Caco-2 (cell line): ENCODE results near the gene LRRC7. TPM values are rescaled to one million over a fixed set of nuclear protein-coding genes. Genes with fewer than 3 reads are reported as not detected.

Source experiments
- BruUV-seq: library from RNA; stranded (reverse); fragments of 400-500 nt; replicated peaks from 2 replicates; lab custom pipeline; 2021; lab: Mats Ljungman, UMichigan
- CTCF ChIA-PET: fragments of 300-600 bp; sonication (Branson Sonifier 250); formaldehyde crosslinking; loops from one replicate; lab custom pipeline; 2022; ENCODE audit warnings: antibody characterized with exemption; lab: Charles Lee
- POLR2A ChIA-PET: fragments of 300-600 bp; sonication (Branson Sonifier 250); formaldehyde crosslinking; loops from one replicate; lab custom pipeline; 2022; ENCODE audit warnings: antibody characterized with exemption; lab: Charles Lee
- DNase-seq, 2 experiments: peaks; one replicate each; pipeline versions ENCODE4 v3.0.0 to v3.0.0-alpha.2; 2020 to 2022
- H3K27me3 ChIP-seq: replicated peaks from 2 replicates; pipeline ENCODE4 v1.6.0; 2011; ENCODE audit warnings: low read length; ENCODE audit not compliant: control insufficient read depth, insufficient read depth
- H3K36me3 ChIP-seq: 2 replicates; pipeline ENCODE4 v1.5.1; 2011; ENCODE audit warnings: low read length; ENCODE audit not compliant: control insufficient read depth, insufficient read depth
- H3K4me1 ChIP-seq: fragments of 250-450 bp; sonication (Bioruptor Pico); 2 replicates; pipeline ENCODE4 v1.5.1; 2020; ENCODE audit warnings: mild to moderate bottlenecking
- H3K4me3 ChIP-seq: 2 replicates; pipeline ENCODE4 v1.5.1; 2011; ENCODE audit warnings: low read depth, mild to moderate bottlenecking, control low read depth, low read length
- H3K9me3 ChIP-seq: fragments of 250-450 bp; sonication (Bioruptor Pico); 2 replicates; pipeline ENCODE4 v1.5.1; 2020; ENCODE audit warnings: mild to moderate bottlenecking, moderate library complexity
- H3K27ac Mint-ChIP-seq: one replicate; pipeline ENCODE4 v1.8.0; 2022; ENCODE audit warnings: mixed read lengths; ENCODE audit not compliant: unreplicated experiment
- H3K27me3 Mint-ChIP-seq: one replicate; pipeline ENCODE4 v1.8.0; 2022; ENCODE audit warnings: mixed read lengths; ENCODE audit not compliant: insufficient read depth, unreplicated experiment
- H3K36me3 Mint-ChIP-seq: one replicate; pipeline ENCODE4 v1.8.0; 2022; ENCODE audit warnings: mild to moderate bottlenecking, mixed read lengths; ENCODE audit not compliant: insufficient read depth, unreplicated experiment
- H3K4me1 Mint-ChIP-seq: one replicate; pipeline ENCODE4 v1.8.0; 2022; ENCODE audit warnings: low read depth, mixed read lengths; ENCODE audit not compliant: unreplicated experiment
- H3K4me3 Mint-ChIP-seq: one replicate; pipeline ENCODE4 v1.8.0; 2022; ENCODE audit warnings: mild to moderate bottlenecking, moderate library complexity, mixed read lengths; ENCODE audit not compliant: unreplicated experiment
- H3K9me3 Mint-ChIP-seq: one replicate; pipeline ENCODE4 v1.8.0; 2022; ENCODE audit warnings: mixed read lengths; ENCODE audit not compliant: unreplicated experiment
- intact Hi-C: fragments of 100-400 bp; cut with micrococcal nuclease; formaldehyde crosslinking; loops from one replicate; pipeline ENCODE4 v1.10.0; 2022; ENCODE audit not compliant: unreplicated experiment
- total RNA-seq: library from RNA; stranded (reverse); gene quantifications from 2 replicates; pipeline ENCODE4 v1.2.3, GENCODE V29; 2022
- TF ChIP-seq, protein P1 (sequence below), 2 experiments: fragments of 200-600 bp in 1 of 2; IDR thresholded peaks; 1 replicate in 1 of 2; 2 replicates in 1 of 2; pipeline versions ENCODE4 v1.5.1 to v1.8.0; 2011 to 2022; ENCODE audit warnings: antibody characterized with exemption in 1 of 2, control low read depth in 1 of 2, inconsistent platforms in 1 of 2, low read depth in 1 of 2, low read length in 1 of 2, mild to moderate bottlenecking in 1 of 2, moderate library complexity in 1 of 2; ENCODE audit not compliant: insufficient read depth in 1 of 2, severe bottlenecking in 1 of 2, unreplicated experiment in 1 of 2

LRRC7 gene
- total RNA-seq, 1 experiment from 2014 or later, result 8.5 TPM

- no peaks in the 10 kb centered on the region for H3K27me3 ChIP-seq
- no peak overlapping the region for H3K4me3 Mint-ChIP-seq
- intact Hi-C loops, result no loop called here
- no peaks in the 10 kb centered on the region for H3K9me3 Mint-ChIP-seq
- no TSS peak for BruUV-seq
- H3K4me1 ChIP-seq, result no peaks in the 10 kb centered on the region
- H3K9me3 ChIP-seq, result no peaks in the 10 kb centered on the region
- H3K4me3 ChIP-seq, result no peak overlapping the region
- TF ChIP-seq, protein P1, sequence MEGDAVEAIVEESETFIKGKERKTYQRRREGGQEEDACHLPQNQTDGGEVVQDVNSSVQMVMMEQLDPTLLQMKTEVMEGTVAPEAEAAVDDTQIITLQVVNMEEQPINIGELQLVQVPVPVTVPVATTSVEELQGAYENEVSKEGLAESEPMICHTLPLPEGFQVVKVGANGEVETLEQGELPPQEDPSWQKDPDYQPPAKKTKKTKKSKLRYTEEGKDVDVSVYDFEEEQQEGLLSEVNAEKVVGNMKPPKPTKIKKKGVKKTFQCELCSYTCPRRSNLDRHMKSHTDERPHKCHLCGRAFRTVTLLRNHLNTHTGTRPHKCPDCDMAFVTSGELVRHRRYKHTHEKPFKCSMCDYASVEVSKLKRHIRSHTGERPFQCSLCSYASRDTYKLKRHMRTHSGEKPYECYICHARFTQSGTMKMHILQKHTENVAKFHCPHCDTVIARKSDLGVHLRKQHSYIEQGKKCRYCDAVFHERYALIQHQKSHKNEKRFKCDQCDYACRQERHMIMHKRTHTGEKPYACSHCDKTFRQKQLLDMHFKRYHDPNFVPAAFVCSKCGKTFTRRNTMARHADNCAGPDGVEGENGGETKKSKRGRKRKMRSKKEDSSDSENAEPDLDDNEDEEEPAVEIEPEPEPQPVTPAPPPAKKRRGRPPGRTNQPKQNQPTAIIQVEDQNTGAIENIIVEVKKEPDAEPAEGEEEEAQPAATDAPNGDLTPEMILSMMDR (IDR thresholded peaks at IDR 0.05; ENCODE audit: insufficient read depth in 1 of 2, low read depth in 1 of 2, low read length in 1 of 2, severe bottlenecking in 1 of 2, unreplicated experiment in 1 of 2), result no peak
- POLR2A ChIA-PET, result no interaction called here
- no peaks in the 10 kb centered on the region for H3K27me3 Mint-ChIP-seq
- no peak overlapping the region for H3K27ac Mint-ChIP-seq
- no peak for DNase-seq
- H3K4me1 Mint-ChIP-seq, result no peaks in the 10 kb centered on the region
- no peaks in the 10 kb centered on the region for H3K36me3 Mint-ChIP-seq
- H3K36me3 ChIP-seq, result no peaks in the 10 kb centered on the region
- CTCF ChIA-PET, result no interaction called here
Observed at GRCh38 chr1:70038025-70038424, 470.3 kb downstream of the LRRC7 start.

DNA sequence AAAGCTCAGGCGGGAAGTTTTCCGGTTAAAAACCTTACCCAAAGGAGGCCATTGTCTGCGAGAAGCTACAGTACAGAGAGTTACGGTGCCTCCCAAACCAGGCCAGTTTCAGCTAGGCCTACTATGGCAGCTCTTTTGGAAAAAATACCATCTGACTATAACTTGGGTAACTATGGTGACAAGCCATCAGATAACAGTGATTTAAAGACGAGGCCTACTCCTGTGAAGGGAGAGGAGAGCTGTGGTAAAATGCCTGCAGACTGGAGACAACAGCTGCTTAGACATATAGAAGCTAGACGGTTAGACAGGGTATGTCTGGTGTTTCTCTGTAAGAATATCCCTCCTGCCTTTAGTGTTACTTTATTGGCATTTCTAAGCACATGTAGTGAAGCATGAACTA lies 471.8 kb downstream of the LRRC7 start:
- no peaks in the 10 kb centered on the region for H3K9me3 ChIP-seq
- no peaks in the 10 kb centered on the region for H3K4me1 ChIP-seq
- Mint-ChIP-seq H3K4me1 (no peaks in the 10 kb centered on the region), H3K27me3 (no peaks in the 10 kb centered on the region), H3K9me3 (no peaks in the 10 kb centered on the region), H3K36me3 (no peaks in the 10 kb centered on the region), H3K27ac (no peak overlapping the region), H3K4me3 (no peak overlapping the region)
- no peaks in the 10 kb centered on the region for H3K27me3 ChIP-seq
- H3K4me3 ChIP-seq, result no peak overlapping the region
- H3K36me3 ChIP-seq, result no peaks in the 10 kb centered on the region
- no TSS peak for BruUV-seq
- intact Hi-C loops, result no loop called here
- CTCF ChIA-PET, result no interaction called here
- POLR2A ChIA-PET, result no interaction called here
- no peak for DNase-seq
- TF ChIP-seq, protein P1 (IDR thresholded peaks at IDR 0.05; ENCODE audit: insufficient read depth in 1 of 2, low read depth in 1 of 2, low read length in 1 of 2, severe bottlenecking in 1 of 2, unreplicated experiment in 1 of 2), result no peak

DNA sequence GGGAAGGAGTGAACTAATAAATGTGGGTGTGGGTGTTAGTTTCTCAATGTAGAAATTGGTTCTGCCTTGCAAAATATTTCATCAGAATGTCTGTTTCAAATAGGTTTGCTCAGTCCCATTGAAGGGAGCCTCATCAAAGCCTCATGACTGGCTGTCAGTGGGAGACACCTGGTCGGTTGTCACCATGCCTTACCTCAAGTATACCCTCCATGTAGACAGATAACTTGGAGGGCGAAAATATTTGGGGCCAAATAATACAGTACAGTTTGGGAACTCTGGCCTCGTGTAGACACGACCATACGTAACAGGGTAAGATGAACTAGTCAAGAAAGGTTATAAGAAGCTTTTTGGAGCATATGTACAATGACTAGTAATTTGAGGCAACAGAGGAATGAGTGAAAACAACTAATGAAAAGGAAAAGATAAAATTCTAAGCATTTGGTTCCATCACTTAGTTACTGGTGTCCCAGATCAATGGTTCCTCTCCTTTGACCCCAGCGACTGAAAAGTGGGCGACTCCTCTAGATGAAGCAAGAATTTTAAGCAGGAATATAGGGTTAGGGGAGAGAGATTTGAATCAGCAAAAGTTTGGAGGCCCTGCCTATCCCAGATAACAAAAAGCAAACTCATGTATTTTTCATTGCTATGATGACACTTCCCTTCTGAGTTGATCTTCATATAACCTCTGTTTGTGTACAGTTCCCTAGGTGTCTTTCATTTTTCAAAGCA lies 473.8 kb downstream of the LRRC7 start:
- CTCF ChIA-PET, result no interaction called here
- intact Hi-C loops, result no loop called here
- Mint-ChIP-seq H3K27ac (no peak overlapping the region), H3K9me3 (no peaks in the 10 kb centered on the region), H3K4me3 (no peak overlapping the region), H3K4me1 (no peaks in the 10 kb centered on the region), H3K27me3 (no peaks in the 10 kb centered on the region), H3K36me3 (no peaks in the 10 kb centered on the region)
- no peak for DNase-seq
- BruUV-seq, result no TSS peak
- TF ChIP-seq, protein P1 (IDR thresholded peaks at IDR 0.05; ENCODE audit: insufficient read depth in 1 of 2, low read depth in 1 of 2, low read length in 1 of 2, severe bottlenecking in 1 of 2, unreplicated experiment in 1 of 2), result no peak
- H3K4me3 ChIP-seq, result no peak overlapping the region
- no peaks in the 10 kb centered on the region for H3K4me1 ChIP-seq
- POLR2A ChIA-PET, result no interaction called here
- no peaks in the 10 kb centered on the region for H3K9me3 ChIP-seq
- H3K27me3 ChIP-seq, result no peaks in the 10 kb centered on the region
- H3K36me3 ChIP-seq, result no peaks in the 10 kb centered on the region
